ENCODE measurements around the gene AXIN2.
"Not testable (repeated sequence)": the region's sequence is repeated elsewhere in the genome, so short reads cannot be mapped to it uniquely, and the experiment has no call there.

Gene AXIN2

DNA sequence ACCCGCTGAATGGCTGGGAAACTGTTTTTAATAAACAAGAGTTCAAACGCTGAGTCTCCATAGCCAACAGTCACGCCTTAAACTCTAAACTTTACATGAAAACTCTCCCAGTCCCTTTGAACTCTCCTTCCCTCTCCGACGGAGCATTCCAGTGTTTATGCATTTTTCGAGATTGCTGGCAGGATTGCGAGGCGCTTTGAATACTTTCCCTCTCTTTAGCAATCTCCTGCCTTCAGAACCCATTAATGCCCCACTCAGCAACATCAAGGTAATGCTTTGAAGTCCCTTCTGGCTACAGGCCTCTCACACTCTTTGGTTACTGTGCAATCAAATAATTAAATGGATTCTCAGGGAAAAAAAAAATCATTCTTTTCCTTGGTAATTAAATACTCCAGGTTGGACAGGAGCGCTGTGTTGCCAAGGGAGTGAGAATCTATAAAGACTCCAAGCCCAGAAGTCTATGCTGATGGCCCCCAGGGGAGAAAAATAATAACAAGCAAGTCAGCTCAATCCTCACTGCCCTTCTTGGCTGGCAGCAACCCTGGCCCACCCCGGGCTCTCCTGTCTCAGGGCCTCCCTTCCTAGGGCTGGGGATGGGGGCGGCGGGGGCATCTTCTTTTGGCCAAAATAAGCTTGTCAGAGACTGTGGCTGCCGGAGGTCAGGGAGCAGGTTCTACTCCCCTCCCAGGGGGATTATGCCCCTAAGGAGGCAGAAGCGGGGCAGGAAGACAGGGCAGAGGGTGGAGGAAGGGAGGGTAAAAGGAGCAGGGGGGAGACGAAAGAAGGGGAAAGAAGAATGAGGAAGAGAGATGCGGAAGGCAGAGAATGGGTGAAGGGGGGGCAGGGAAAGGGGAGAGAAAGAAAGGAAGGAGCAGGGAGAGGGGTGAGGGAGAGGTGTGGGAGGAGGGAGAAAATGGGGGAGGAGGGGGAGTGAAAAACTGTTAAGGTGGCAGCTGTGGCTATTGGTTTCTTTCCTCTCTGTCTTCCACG, 45.2 kb downstream of the AXIN2 start:
- no peak for DNase-seq

- DNase-seq = no peak
Measured at GRCh38 chr17:65515512-65515911, 45.9 kb downstream of the AXIN2 start.

DNA sequence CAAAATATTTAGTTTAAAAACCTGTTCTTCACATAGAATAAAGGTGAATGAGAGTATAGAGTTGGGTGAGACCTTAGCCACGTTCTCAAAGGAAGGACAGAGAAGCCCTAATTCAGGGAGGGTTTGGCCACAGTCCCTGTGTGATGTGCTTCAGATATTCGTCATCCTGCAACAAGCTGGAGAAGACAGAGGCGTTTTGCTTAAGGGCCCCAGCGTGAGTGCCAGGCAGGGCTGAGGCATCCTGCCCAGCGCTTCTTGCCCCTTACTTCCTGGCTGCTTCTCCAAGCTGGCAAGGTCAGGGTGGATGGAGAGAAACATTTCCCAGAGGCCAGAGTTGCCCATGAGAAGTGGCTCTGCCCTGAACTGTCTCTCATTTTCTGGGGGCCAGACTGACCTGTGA, 46.9 kb downstream of the AXIN2 start:
- peak in 1 of 5 experiments; percentile 61 for DNase-seq

GRCh38 chr17:65514082-65514481, 47.4 kb downstream of the AXIN2 start:
- no peak for DNase-seq

GRCh38 chr17:65511316-65511715, 50.1 kb downstream of the AXIN2 start:
- no peak for DNase-seq

- no peak for DNase-seq
Measured at GRCh38 chr17:65509032-65509431, 52.4 kb downstream of the AXIN2 start.

- DNase-seq = not testable (repeated sequence)
Measured at GRCh38 chr17:65504673-65505072, 56.8 kb downstream of the AXIN2 start.

GRCh38 chr17:65504141-65504540, 57.3 kb downstream of the AXIN2 start:
- no peak for DNase-seq

DNA sequence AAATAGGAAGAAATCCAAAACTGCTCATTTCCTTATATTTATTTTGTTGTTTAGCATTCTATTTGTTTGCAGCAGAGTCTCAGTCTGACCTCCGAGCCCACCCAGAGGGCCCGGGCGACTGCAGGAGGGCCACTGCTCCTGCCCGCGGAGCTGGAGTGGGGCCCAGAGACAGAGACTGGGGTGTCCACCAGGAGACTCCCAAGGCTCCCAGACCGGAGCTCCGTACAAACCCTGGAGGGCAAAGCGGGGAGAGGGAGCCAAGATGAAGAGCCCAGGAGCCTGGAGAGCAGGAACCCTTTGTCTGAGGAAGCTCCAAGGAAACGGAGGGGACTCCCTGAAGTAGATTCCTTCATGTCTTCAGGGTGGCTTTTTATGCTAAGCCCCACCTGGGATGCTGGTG, 57.9 kb downstream of the AXIN2 start:
- no peak for DNase-seq

GRCh38 chr17:65498816-65499215, 62.6 kb downstream of the AXIN2 start:
- no peak for DNase-seq

- DNase-seq = no peak
Measured at GRCh38 chr17:65496801-65497200, 64.6 kb downstream of the AXIN2 start.

DNA sequence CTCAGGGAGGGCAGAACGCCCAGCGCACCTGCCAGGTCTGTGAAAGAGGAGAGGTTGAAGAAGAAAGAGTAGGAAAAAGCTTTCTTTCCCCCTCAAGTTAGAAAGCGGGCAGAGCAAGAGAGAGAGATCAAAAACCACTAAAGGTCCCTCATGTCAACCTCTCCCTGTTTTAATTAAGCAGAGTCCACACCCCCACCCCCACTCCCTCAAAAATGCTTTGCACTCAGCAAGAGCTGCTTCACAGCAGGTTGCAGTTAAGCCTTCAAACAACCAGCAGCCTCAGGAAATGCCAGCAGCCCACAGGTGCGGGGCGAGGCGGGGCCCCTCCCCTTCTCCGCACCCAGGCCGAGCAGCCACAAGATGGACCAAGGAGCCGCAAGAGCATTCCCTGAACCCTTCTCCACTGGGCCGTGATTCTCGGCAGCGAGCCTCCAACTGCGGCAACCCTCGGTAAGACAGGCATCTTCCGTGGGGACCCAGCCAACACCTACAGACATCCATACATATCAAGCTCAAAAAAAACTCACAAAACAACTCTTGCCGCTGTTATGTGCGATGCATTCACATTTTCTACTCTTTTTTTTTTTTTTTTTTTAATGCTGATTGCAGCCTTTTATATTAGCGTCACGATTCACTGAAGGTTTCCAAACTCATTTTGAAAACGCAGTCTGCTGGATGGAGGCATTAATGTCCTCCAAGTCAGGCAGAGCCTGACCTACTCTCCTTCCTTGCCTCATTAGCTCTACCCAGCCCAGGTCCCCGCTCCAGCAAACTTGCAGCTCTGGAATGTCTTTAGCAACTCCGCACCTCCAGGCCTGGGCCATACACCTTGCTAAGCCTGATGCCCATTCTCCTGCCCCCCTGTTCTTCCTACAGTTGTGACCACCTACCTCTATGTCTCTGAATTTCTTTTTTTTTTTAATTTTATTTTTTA, 66.1 kb downstream of the AXIN2 start:
- DNase-seq = peak in 1 of 5 experiments; percentile 56

GRCh38 chr17:65489413-65490155, 71.9 kb downstream of the AXIN2 start:
- DNase-seq = no peak

- no peak for DNase-seq
Measured at GRCh38 chr17:65488665-65489064, 72.8 kb downstream of the AXIN2 start.

DNA sequence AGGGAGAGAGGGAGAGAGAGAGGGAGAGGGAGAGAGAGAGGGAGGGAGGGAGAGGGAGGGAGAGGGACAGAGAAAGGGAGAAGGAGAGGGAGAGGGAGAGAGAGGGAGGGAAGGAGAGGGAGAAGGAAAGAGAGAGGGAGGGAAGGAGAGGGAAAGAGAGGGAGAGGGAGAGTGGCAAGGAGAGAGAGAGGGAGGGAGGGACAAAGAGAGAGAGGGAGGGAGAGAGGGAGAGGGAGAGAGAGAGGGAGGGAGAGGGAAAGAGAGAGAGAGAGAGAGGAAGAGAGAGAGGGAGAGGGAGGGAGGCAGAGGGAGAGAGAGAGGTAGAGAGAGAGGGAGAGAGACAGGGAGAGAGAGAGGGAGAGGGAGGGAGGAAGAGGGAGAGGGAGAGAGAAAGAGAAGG, 73.5 kb downstream of the AXIN2 start:
- no peak for DNase-seq

- peak in 1 of 5 experiments; percentile 26 for DNase-seq
Measured at GRCh38 chr17:65487161-65487560, 74.3 kb downstream of the AXIN2 start.

- no peak for DNase-seq
Measured at GRCh38 chr17:65485388-65486299, 75.8 kb downstream of the AXIN2 start.

DNA sequence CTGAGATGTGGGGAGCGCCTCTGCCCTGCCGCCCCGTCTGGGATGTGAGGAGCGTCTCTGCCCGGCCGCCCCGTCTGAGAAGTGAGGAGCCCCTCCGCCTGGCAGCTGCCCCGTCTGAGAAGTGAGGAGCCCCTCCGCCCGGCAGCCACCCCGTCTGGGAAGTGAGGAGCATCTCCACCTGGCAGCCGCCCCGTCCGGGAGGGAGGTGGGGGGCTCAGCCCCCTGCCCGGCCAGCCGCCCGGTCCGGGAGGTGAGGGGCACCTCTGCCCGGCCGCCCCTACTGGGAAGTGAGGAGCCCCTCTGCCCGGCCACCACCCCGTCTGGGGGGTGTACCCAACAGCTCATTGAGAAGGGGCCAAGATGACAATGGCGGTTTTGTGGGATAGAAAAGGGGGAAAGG, 77.0 kb downstream of the AXIN2 start:
- DNase-seq = not testable (repeated sequence)

GRCh38 chr17:65483438-65483837, 78.0 kb downstream of the AXIN2 start:
- DNase-seq = no peak

- no peak for DNase-seq
Measured at GRCh38 chr17:65482201-65482600, 79.2 kb downstream of the AXIN2 start.

DNA sequence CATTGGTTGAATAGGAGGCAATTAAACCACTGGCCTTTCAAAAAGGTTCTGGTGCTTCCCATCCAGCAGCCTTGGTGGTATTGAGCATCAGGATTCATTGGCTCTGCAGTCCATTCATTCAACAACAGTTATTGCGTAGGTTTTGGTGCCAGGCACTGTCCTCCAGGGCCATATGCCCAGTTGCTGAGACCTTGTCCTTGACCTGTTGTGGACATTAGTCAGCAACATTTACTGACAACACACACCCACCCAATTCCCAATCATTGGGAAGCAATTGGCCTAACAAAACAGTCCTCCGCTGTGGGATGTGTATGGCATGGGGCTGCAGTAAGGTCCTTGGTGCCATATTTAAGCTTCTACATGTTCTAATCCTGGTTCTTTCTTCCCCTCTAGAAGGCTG, 82.2 kb downstream of the AXIN2 start:
- no peak for DNase-seq

Measured in T-helper 2 cell (primary cell).